WI38 (cell line): Measurements from ENCODE around the gene CCDC34.
"Not testable (repeated sequence)": the region's sequence is repeated elsewhere in the genome, so short reads cannot be mapped to it uniquely, and the experiment has no call there.

Experiments
- H3K4me3 ChIP-seq: 2 replicates; pipeline ENCODE4 v1.5.1; 2011; ENCODE audit warnings: low read depth, mild to moderate bottlenecking, control low read depth, low read length
- CTCF ChIP-seq: IDR thresholded peaks from 2 replicates; pipeline ENCODE4 v1.5.1; 2012; ENCODE audit warnings: low read depth, mild to moderate bottlenecking, control low read depth, low read length

CCDC34 gene

GRCh38 chr11:27347359-27348339, 15.4 kb downstream of the CCDC34 start:
- no peak for TF ChIP-seq CTCF
- no peak overlapping the region for H3K4me3 ChIP-seq

- no peak for TF ChIP-seq CTCF
- no peak overlapping the region for H3K4me3 ChIP-seq
These were observed 23.1 kb downstream of the CCDC34 start for GRCh38 chr11:27339941-27340340.

GRCh38 chr11:27334764-27335163, 28.3 kb downstream of the CCDC34 start:
- H3K4me3 ChIP-seq, result not testable (repeated sequence)

GRCh38 chr11:27331981-27332380, 31.0 kb downstream of the CCDC34 start:
- no peak for TF ChIP-seq CTCF
- H3K4me3 ChIP-seq, result no peak overlapping the region

GRCh38 chr11:27330633-27331270, 32.3 kb downstream of the CCDC34 start:
- no peak for TF ChIP-seq CTCF

GRCh38 chr11:27329867-27330632, 33.0 kb downstream of the CCDC34 start:
- no peak for TF ChIP-seq CTCF
- no peak overlapping the region for H3K4me3 ChIP-seq

More at GRCh38 chr11:27330633-27331270, 32.3 kb downstream of the CCDC34 start:
- no peak overlapping the region for H3K4me3 ChIP-seq

- TF ChIP-seq CTCF, result no peak
- H3K4me3 ChIP-seq, result no peak overlapping the region
These were observed 34.4 kb downstream of the CCDC34 start for GRCh38 chr11:27328614-27329013.

- H3K4me3 ChIP-seq, result not testable (repeated sequence)
These were observed 36.0 kb downstream of the CCDC34 start for GRCh38 chr11:27327064-27327463.

- not testable (repeated sequence) for H3K4me3 ChIP-seq
These were observed 40.8 kb downstream of the CCDC34 start for GRCh38 chr11:27322196-27322595.

GRCh38 chr11:27321340-27321739, 41.7 kb downstream of the CCDC34 start:
- H3K4me3 ChIP-seq, result not testable (repeated sequence)
